Heart left ventricle (tissue), 16 donors: ENCODE measurements around the gene GPR183. TPM values are rescaled to one million over a fixed set of nuclear protein-coding genes. Genes with fewer than 3 reads are reported as not detected.

Source experiments
- ATAC-seq, 4 donors: fragments of 200-7000 bp; cut with Tn5 transposase; one replicate each; pipeline ENCODE4 v1.9.1; 2020 to 2022; ENCODE audit warnings: moderate library complexity in 4 of 4, mild to moderate bottlenecking in 3 of 4, moderate number of reproducible peaks in 1 of 4
- DNase-seq, 5 donors: peaks; one replicate each; pipeline ENCODE4 v3.0.0-alpha.2; 2020
- H3K27ac ChIP-seq, 12 donors: fragments of 200-600 bp; sonication (generic) in 4 of 12; one replicate each; pipeline versions ENCODE4 v1.5.0 to v1.8.0; 2016 to 2022; ENCODE audit warnings: mild to moderate bottlenecking in 2 of 12
- H3K27me3 ChIP-seq, 9 donors: fragments of 200-600 bp; sonication (generic) in 2 of 9; one replicate each; pipeline versions ENCODE4 v1.5.1 to v1.8.0; 2016 to 2022; ENCODE audit warnings: mild to moderate bottlenecking in 3 of 9
- H3K36me3 ChIP-seq, 9 donors: fragments of 200-600 bp; sonication (generic) in 2 of 9; one replicate each; pipeline versions ENCODE4 v1.5.0 to v1.8.0; 2018 to 2022; ENCODE audit warnings: mild to moderate bottlenecking in 2 of 9
- H3K4me1 ChIP-seq, 12 donors: fragments of 200-600 bp; sonication (generic) in 4 of 12; one replicate each; pipeline versions ENCODE4 v1.5.0 to v1.8.0; 2016 to 2022; ENCODE audit warnings: mild to moderate bottlenecking in 3 of 12
- H3K4me3 ChIP-seq, 12 donors: fragments of 200-600 bp; sonication (generic) in 4 of 12; one replicate each; pipeline versions ENCODE4 v1.5.0 to v1.8.0; 2017 to 2022; ENCODE audit warnings: mild to moderate bottlenecking in 9 of 12, moderate library complexity in 4 of 12
- H3K9me3 ChIP-seq, 12 donors: fragments of 200-600 bp; sonication (generic) in 4 of 12; one replicate each; pipeline versions ENCODE4 v1.5.0 to v1.8.0; 2016 to 2022; ENCODE audit warnings: mild to moderate bottlenecking in 1 of 12
- CTCF ChIP-seq, 12 donors: fragments of 200-600 bp; sonication (generic) in 4 of 12; IDR thresholded peaks; one replicate each; pipeline versions ENCODE4 v1.5.0 to v1.8.0; 2018 to 2022; ENCODE audit warnings: antibody characterized with exemption in 12 of 12, mild to moderate bottlenecking in 5 of 12
- POLR2A ChIP-seq, 2 donors: fragments of 450-650 bp; IDR thresholded peaks; one replicate each; pipeline ENCODE4 v1.6.1; 2017; ENCODE audit warnings: antibody characterized with exemption in 2 of 2, mild to moderate bottlenecking in 2 of 2, moderate library complexity in 2 of 2
- WGBS, 4 donors: extraction: QIAGEN DNeasy Blood & Tissue Kit in 2 of 4; methylation state at CpG; one replicate each; pipeline versions ENCODE4 v1.1.5 to v1.1.7; 2013 to 2018; 5-methylcytosine and 5-hydroxymethylcytosine counted together
- intact Hi-C, 10 donors: fragments of 100-400 bp; cut with DNase I; formaldehyde crosslinking; loops; one replicate each; pipeline versions ENCODE4 v1.11.1 to v1.14.2; 2022
- polyA plus RNA-seq, 2 donors: library from polyadenylated mRNA; stranded (reverse); fragments of 200-250 nt; gene quantifications; one replicate each; pipeline ENCODE4 v1.2.3, GENCODE V29; 2013
- total RNA-seq, 9 donors: library from RNA; depleted of rRNA in 2 of 9; stranded (reverse); fragments of >200 nt in 2 of 9; fragmentation: NEBNext Ultra II Directional in 3 of 9; extraction: Animal tissue kit (Norgen Biotek cat#: 25700) in 3 of 9; gene quantifications; one replicate each; pipeline versions ENCODE4 v1.1.0 to v1.2.4, GENCODE V29; 2016 to 2023
- donor health status: ischemic (EF 13 %, LVEDD 7.1; RV severe dilation, severe dysfunction).
- donor health status: healthy with polysubstance abuse.
- donor health status: DM: no; HTN: yes; CAD: no.
- donor health status: DM: no; HTN: no; CAD: no.
- donor health status: ischemic (EF 25% LVEDD 6.9; RV normal size, moderate dysfunction).
- donor health status: ischemic (EF 25% LVEDD 5.7; RV mildly dilated, moderate dysfunction).
- donor health status: healthy.
- donor health status: DM: yes; HTN: yes; CAD: no.
- donor health status: ischemic (EF 35%, LVEDD 5.7; RV mildly dilated, moderate dysfunction).
- donor health status: nonischemic (EF 11% LVEDD 7.7; RV severe dilation, severe dysfunction).
- donor health status: DM: yes; HTN: yes; CAD: no.
- donor health status: PGD.
- donor health status: ischemic (EF 29% LVEDD 5.4; RV normal size, mild dysfunction).
- donor health status: nonischemic (EF 23%, LVEDD 6.1; RV moderate dilation, normal function).

GPR183 gene
- total and polyA plus RNA-seq, 11 donors = 0.69 to 7.6 (median 1.5) TPM

DNA sequence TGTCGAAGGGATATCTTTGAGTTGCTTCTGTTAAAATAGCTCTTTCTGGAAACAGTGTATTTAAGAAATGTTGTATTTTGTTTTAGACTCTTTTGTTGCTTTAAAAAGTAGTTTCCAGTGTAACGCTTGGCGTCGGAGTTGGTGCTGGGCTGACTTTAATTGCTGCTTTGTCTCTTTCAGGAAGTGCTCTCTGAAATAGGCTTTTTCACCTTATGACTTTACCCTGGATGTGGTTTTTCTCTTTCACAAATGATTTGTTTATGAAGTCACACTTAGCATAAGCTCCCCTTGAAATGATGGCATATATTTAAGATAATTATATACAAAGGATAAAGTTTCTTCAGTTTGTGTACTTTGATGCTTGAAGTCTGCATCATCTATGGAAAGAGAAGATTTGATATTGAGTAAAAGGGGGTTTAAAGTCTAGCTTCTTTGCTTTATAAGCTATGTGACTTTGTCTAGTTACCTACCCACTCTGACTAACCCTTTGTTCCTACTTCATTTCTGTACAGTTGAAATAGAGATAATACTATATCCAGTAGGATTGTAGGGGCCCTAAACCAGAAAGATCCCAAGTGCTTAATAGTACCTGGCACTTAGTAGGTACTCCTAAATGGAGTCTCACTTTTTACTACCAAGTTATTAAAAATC, 48.9 kb downstream of the GPR183 start, which contains the start of gene GPR18:
Gene GPR18, minus strand, starts transcription at position 170 of the 651 bp plus-strand sequence. CDS start 2,507 bp downstream, outside the sequence.
- H3K27ac ChIP-seq = peak within 1 kb of the TSS in 3 of 12 donors; percentile 11 to 76 (median 48)
- H3K9me3 ChIP-seq = no peaks in the 10 kb centered on the region
- peak within 1 kb of the TSS in 2 of 12 donors; percentile 10 to 49 for H3K4me3 ChIP-seq
- TF ChIP-seq POLR2A (IDR thresholded peaks at IDR 0.05) (no peak), CTCF (IDR thresholded peaks at IDR 0.05) (no peak)
- intact Hi-C loops = no loop called here
- peaks cover 0 to 26% (median 9%) of the 10 kb centered on the region in 9 donors for H3K36me3 ChIP-seq
- H3K27me3 ChIP-seq = no peaks in the 10 kb centered on the region
- peaks cover 0 to 49% (median 4%) of the 10 kb centered on the region in 12 donors for H3K4me1 ChIP-seq
- ATAC-seq (no peak), DNase-seq (no peak)
- 64 to 77% (median 72%) methylated on average over 4 of the region's 4 CpGs for WGBS, 4 donors

- no peaks in the 10 kb centered on the region for H3K27me3 ChIP-seq
Measured at GRCh38 chr13:99257291-99257690, 49.9 kb downstream of the GPR183 start.

DNA sequence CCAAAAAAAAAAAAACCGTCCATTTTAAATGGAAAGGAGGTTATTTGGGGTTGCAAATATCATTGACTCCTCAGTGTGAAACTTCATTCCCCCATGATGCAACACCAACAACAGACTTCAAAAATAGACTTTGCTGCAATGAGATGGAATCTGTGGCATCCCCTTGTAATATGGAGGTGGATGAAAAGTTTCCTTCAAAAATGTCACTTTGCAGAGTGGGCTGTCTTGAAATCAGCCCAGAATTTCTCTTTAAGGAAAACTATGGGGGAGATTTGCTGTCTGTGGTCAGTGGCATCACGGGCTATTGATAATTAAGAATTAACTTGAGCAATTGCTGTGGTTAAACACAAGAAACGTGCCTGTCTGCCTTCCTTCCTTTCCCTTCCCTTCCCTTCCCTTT, 50.5 kb downstream of the GPR183 start:
- peak overlapping the region in 1 of 12 donors; percentile 49 for H3K4me3 ChIP-seq
- peak overlapping the region in 6 of 12 donors; percentile 11 to 76 (median 32) for H3K27ac ChIP-seq
- H3K9me3 ChIP-seq = no peaks in the 10 kb centered on the region
- H3K4me1 ChIP-seq = peaks cover 0 to 54% (median 4%) of the 10 kb centered on the region in 12 donors
- ATAC-seq = peak in 3 of 4 donors; percentile 64 to 75 (median 66)
- DNase-seq = no peak
- TF ChIP-seq POLR2A (IDR thresholded peaks at IDR 0.05) (no peak), CTCF (IDR thresholded peaks at IDR 0.05) (no peak)
- 67 to 70% (median 68%) methylated on average over 3 of the region's 3 CpGs for WGBS, 4 donors
- no peaks in the 10 kb centered on the region for H3K27me3 ChIP-seq
- H3K36me3 ChIP-seq = peaks cover 0 to 31% (median 10%) of the 10 kb centered on the region in 9 donors
- intact Hi-C loops = no loop called here

More at GRCh38 chr13:99257291-99257690, 49.9 kb downstream of the GPR183 start:
- H3K4me3 ChIP-seq = peak overlapping the region in 1 of 12 donors; percentile 49
- DNase-seq = no peak
- H3K27ac ChIP-seq = peak overlapping the region in 5 of 12 donors; percentile 11 to 76 (median 38)
- TF ChIP-seq CTCF (IDR thresholded peaks at IDR 0.05) = no peak
- TF ChIP-seq POLR2A (IDR thresholded peaks at IDR 0.05) = no peak
- peaks cover 0 to 48% (median 4%) of the 10 kb centered on the region in 12 donors for H3K4me1 ChIP-seq
- WGBS, 4 donors = 87 to 92% (median 88%) methylated on average over 2 of the region's 2 CpGs
- no peak for ATAC-seq
- H3K9me3 ChIP-seq = no peaks in the 10 kb centered on the region
- peaks cover 0 to 28% (median 10%) of the 10 kb centered on the region in 9 donors for H3K36me3 ChIP-seq
- intact Hi-C loops = no loop called here

DNA sequence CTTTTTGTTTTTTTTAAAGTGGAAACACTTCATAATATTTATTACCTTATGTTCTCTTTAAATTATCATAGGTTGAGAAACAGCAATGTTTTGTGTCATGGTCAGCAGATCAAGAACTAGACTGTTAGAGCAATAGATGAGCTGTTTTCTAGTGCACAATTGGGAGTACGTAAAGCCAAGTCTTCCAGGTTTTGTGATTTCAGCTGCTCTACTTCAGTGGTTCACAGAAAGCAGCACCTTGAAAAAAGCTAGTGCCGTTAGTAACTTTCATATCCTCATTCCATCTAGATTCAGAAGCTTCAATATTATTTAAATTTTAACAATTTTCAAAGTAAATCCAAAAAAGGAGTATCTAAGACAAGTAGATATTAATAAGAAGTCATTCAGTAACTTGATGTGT, 50.9 kb downstream of the GPR183 start:
- Histone ChIP-seq H3K9me3 (no peaks in the 10 kb centered on the region), H3K4me3 (peak overlapping the region in 1 of 12 donors; percentile 49), H3K27ac (peak overlapping the region in 5 of 12 donors; percentile 6 to 26 (median 11)), H3K4me1 (peaks cover 0 to 58% (median 4%) of the 10 kb centered on the region in 12 donors), H3K27me3 (no peaks in the 10 kb centered on the region), H3K36me3 (peaks cover 0 to 27% (median 13%) of the 10 kb centered on the region in 9 donors)
- TF ChIP-seq CTCF (IDR thresholded peaks at IDR 0.05) (no peak), POLR2A (IDR thresholded peaks at IDR 0.05) (no peak)
- no peak for DNase-seq
- intact Hi-C loops = no loop called here
- 82 to 90% (median 84%) methylated on average over 2 of the region's 2 CpGs for WGBS, 4 donors
- ATAC-seq = no peak
